Esophagus squamous epithelium (tissue), 5 donors: Measurements from ENCODE around the gene RASA3. TPM values are rescaled to one million over a fixed set of nuclear protein-coding genes. Genes with fewer than 3 reads are reported as not detected.

Source experiments
- DNase-seq: peaks from one replicate; lab custom pipeline; 2025; lab: John Stamatoyannopoulos, UW
- H3K27ac ChIP-seq, 4 donors: fragments of 200-600 bp; sonication (generic); one replicate each; pipeline ENCODE4 v1.5.1; 2016 to 2019; ENCODE audit warnings: mild to moderate bottlenecking in 1 of 4
- H3K27me3 ChIP-seq, 4 donors: fragments of 200-600 bp; sonication (generic); 1 replicate in 3 of 4; 2 replicates in 1 of 4; pipeline versions ENCODE4 v1.5.1 to v1.6.0; 2017 to 2021; ENCODE audit warnings: antibody characterized with exemption in 1 of 4
- H3K36me3 ChIP-seq, 3 donors: fragments of 200-600 bp; sonication (generic); one replicate each; pipeline ENCODE4 v1.5.1; 2016 to 2019
- H3K4me1 ChIP-seq, 3 donors: fragments of 200-600 bp; sonication (generic); one replicate each; pipeline ENCODE4 v1.5.1; 2017 to 2019
- H3K4me3 ChIP-seq, 4 donors: fragments of 200-600 bp; sonication (generic); 1 replicate in 3 of 4; 2 replicates in 1 of 4; pipeline ENCODE4 v1.5.1; 2016 to 2019; ENCODE audit warnings: mild to moderate bottlenecking in 2 of 4, moderate library complexity in 1 of 4
- H3K9me3 ChIP-seq, 3 donors: fragments of 200-600 bp; sonication (generic); one replicate each; pipeline ENCODE4 v1.5.1; 2016 to 2019
- CTCF ChIP-seq, 6 experiments: fragments of 450-650 bp in 4 of 6; fragments of 200-600 bp in 2 of 6; sonication (generic) in 2 of 6; IDR thresholded peaks; one replicate each; pipeline ENCODE4 v1.5.1; 2016 to 2019; ENCODE audit warnings: antibody characterized with exemption in 6 of 6, mild to moderate bottlenecking in 4 of 6, moderate library complexity in 4 of 6
- POLR2A ChIP-seq, 4 donors: fragments of 450-650 bp; IDR thresholded peaks; one replicate each; pipeline ENCODE4 v1.6.1; 2017; ENCODE audit warnings: antibody characterized with exemption in 4 of 4, mild to moderate bottlenecking in 4 of 4, moderate library complexity in 3 of 4
- WGBS, 2 donors: methylation state at CpG; one replicate each; pipeline ENCODE4 v1.1.5; 2018; 5-methylcytosine and 5-hydroxymethylcytosine counted together
- intact Hi-C: fragments of 100-400 bp; cut with DNase I; formaldehyde crosslinking; loops from one replicate; pipeline ENCODE4 v1.15.0; 2022
- total RNA-seq, 4 donors: library from RNA; depleted of rRNA; stranded (reverse); fragments of >200 nt; gene quantifications; one replicate each; pipeline ENCODE4 v1.1.0, GENCODE V29; 2016
- donor health status: DM: yes; HTN: yes; CAD: no.

The RASA3 gene
- total RNA-seq, 4 donors from 2014 or later = 1.4 to 8.8 (median 3.1) TPM

DNA sequence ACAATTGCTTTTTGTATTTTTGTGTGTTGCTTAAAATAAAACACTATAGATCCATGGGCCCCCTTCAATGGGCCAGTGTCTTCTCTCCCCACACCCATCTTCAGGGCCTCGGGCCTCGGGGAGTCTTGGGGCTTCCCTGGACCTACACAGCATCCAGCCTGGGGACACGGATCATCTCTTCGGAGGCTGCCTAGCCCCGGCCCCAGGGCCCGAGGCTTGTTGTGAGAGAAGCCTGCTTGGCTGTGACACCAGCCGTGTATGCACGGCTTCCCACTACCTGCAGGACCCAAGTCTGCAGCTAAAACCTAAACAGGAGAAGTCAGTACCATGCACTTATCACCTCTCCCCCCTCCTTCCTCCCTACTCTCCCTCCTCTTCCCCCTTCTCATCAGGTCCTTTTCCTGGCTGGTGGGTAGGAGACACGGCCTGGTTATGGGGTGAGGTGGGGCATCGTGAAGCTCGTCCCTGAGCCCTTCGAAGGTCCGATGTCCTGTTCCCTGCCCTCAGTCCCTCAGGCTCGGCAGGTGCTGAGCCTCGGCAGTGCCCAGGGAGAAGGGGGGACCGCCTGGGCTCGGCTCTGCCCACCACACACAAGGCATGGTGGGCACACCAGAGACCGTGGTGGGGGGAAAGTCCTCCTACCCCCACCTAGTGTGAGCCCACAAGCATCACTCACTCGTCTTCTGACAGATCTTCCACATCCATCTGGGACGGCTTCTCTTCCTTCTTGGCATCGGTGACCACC, 168.0 kb downstream of the RASA3 start:
- 76 to 92% methylated on average over 8 to 17 of the region's 21 CpGs for WGBS, 2 donors
- H3K9me3 ChIP-seq = peaks cover 0 to 2% (median 0%) of the 10 kb centered on the region in 3 donors
- TF ChIP-seq CTCF (IDR thresholded peaks at IDR 0.05) (no peak), POLR2A (IDR thresholded peaks at IDR 0.05) (no peak)
- intact Hi-C loops = no loop called here
- H3K27ac ChIP-seq = no peak overlapping the region
- no peak overlapping the region for H3K4me3 ChIP-seq
- no peaks in the 10 kb centered on the region for H3K4me1 ChIP-seq
- no peaks in the 10 kb centered on the region for H3K36me3 ChIP-seq
- no peaks in the 10 kb centered on the region for H3K27me3 ChIP-seq
- no peak for DNase-seq

DNA sequence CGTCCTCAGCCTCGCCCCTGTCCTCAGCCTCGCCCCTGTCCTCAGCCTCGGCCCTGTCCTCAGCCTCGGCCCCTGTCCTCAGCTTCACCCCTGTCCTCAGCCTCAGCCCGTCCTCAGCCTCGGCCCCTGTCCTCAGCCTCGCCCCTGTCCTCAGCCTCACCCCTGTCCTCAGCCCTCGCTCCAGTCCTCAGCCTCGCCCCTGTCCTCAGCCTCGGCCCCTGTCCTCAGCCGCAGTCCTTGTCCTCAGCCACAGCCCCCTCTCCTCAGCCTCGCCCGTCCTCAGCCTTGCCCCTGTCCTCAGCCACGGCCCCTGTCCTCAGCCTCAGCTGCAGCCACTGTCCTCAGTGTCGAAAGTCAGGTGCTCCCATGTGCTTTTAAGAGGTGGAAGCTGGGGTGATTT, 169.0 kb downstream of the RASA3 start:
- no peak for DNase-seq
- no peak overlapping the region for H3K4me3 ChIP-seq
- 88% methylated on average over 15 to 16 of the region's 16 CpGs for WGBS, 2 donors
- H3K9me3 ChIP-seq = peaks cover 0 to 4% (median 0%) of the 10 kb centered on the region in 3 donors
- TF ChIP-seq CTCF (IDR thresholded peaks at IDR 0.05) (no peak), POLR2A (IDR thresholded peaks at IDR 0.05) (no peak)
- H3K36me3 ChIP-seq = no peaks in the 10 kb centered on the region
- no peaks in the 10 kb centered on the region for H3K27me3 ChIP-seq
- intact Hi-C loops = no loop called here
- no peaks in the 10 kb centered on the region for H3K4me1 ChIP-seq
- no peak overlapping the region for H3K27ac ChIP-seq

DNA sequence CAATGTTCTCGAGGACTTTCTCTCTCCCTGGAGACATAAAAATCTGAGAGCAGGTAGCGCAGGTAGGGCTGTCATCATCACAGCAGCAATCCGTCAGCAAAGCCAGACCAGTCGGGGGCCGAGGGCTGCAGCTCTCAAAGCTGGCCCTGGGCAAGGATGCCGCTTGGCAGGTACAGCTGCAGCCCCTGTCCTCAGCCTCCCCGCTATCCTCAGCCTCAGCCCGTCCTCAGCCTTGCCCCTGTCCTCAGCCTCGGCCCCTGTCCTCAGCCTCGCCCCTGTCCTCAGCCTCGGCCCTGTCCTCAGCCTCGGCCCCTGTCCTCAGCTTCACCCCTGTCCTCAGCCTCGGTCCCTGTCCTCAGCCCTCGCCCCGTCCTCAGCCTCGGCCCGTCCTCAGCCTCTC, 169.4 kb downstream of the RASA3 start:
- no peak for DNase-seq
- Histone ChIP-seq H3K36me3 (no peaks in the 10 kb centered on the region), H3K4me3 (no peak overlapping the region), H3K4me1 (no peaks in the 10 kb centered on the region), H3K9me3 (peaks cover 0 to 4% (median 0%) of the 10 kb centered on the region in 3 donors), H3K27ac (no peak overlapping the region), H3K27me3 (no peaks in the 10 kb centered on the region)
- 78 to 82% methylated on average over 10 to 16 of the region's 17 CpGs for WGBS, 2 donors
- TF ChIP-seq POLR2A (IDR thresholded peaks at IDR 0.05) = no peak
- TF ChIP-seq CTCF (IDR thresholded peaks at IDR 0.05) = no peak
- intact Hi-C loops = no loop called here

GRCh38 chr13:113962386-113962785, 170.0 kb downstream of the RASA3 start:
- H3K36me3 ChIP-seq = no peaks in the 10 kb centered on the region
- intact Hi-C loops = no loop called here
- H3K27ac ChIP-seq = no peak overlapping the region
- WGBS, 2 donors = 73 to 75% methylated on average over 10 of the region's 11 CpGs
- TF ChIP-seq CTCF (IDR thresholded peaks at IDR 0.05) (no peak), POLR2A (IDR thresholded peaks at IDR 0.05) (no peak)
- H3K27me3 ChIP-seq = no peaks in the 10 kb centered on the region
- no peak overlapping the region for H3K4me3 ChIP-seq
- peaks cover 0 to 4% (median 0%) of the 10 kb centered on the region in 3 donors for H3K9me3 ChIP-seq
- no peak for DNase-seq
- no peaks in the 10 kb centered on the region for H3K4me1 ChIP-seq

DNA sequence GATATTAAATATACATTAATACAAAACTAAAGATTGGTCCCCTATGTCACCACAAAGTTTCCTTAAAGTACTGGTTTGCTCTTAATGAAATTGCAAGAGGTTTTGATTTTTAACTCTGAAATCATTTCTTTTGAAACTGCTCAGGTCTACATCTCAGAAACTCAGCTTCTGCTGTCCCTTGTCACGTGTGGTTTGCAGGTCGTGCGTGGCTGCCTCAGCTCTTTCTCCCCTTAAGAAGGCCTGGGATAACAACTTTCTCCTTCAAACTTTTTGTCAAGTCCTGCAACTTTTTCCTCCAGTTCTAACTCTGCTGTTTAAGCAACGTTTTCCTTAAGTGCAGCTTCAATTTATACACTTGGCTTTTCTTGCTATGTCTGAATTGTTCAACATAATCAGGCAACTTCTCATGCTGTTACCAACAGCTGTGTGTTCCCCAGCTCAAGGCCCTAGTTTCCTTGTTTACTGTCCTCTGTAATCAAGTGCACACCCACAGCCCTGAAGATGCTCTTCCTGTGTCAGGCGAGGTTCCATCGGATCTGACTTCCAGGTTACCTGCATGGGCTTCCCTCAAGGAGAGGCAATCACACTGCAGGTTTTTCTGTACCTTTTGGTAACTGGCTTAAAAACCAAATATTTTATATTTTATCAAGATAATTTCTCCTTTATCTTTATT, 172.0 kb downstream of the RASA3 start:
- H3K9me3 ChIP-seq = peaks cover 0 to 4% (median 0%) of the 10 kb centered on the region in 3 donors
- no peak for TF ChIP-seq CTCF (IDR thresholded peaks at IDR 0.05)
- no peak for TF ChIP-seq POLR2A (IDR thresholded peaks at IDR 0.05)
- WGBS, 2 donors = 76 to 87% methylated on average over 6 of the region's 6 CpGs
- no peaks in the 10 kb centered on the region for H3K4me1 ChIP-seq
- no peaks in the 10 kb centered on the region for H3K36me3 ChIP-seq
- DNase-seq = no peak
- intact Hi-C loops = no loop called here
- no peak overlapping the region for H3K4me3 ChIP-seq
- no peak overlapping the region for H3K27ac ChIP-seq
- H3K27me3 ChIP-seq = no peaks in the 10 kb centered on the region
